GM12872 (cell line): ENCODE measurements around the gene ENO2.

ENCODE experiments used
- CTCF ChIP-seq: IDR thresholded peaks from 3 replicates; pipeline ENCODE4 v1.5.1; 2011; ENCODE audit warnings: low read depth, mild to moderate bottlenecking, low read length, moderate library complexity; ENCODE audit not compliant: insufficient read depth

Gene ENO2

GRCh38 chr12:6961278-6961694 is 46.9 kb downstream of the ENO2 start:
- no peak for TF ChIP-seq CTCF

GRCh38 chr12:6961695-6962284 is 47.4 kb downstream of the ENO2 start:
- TF ChIP-seq CTCF, result peak; percentile 56; the same call in 2 of the 3 replicates

- no peak for TF ChIP-seq CTCF
These were observed 48.1 kb downstream of the ENO2 start for GRCh38 chr12:6962285-6963015.

GRCh38 chr12:6963016-6963731 is 48.8 kb downstream of the ENO2 start:
- TF ChIP-seq CTCF, result no peak

GRCh38 chr12:6963791-6964413 is 49.5 kb downstream of the ENO2 start:
- no peak for TF ChIP-seq CTCF

- no peak for TF ChIP-seq CTCF
These were observed 50.2 kb downstream of the ENO2 start for GRCh38 chr12:6964605-6965025.
